Parathyroid adenoma (tissue), 2 donors: Measurements from ENCODE around the gene RNF227.

Source experiments
- H2AFZ ChIP-seq: fragments of 300-600 bp; sonication (generic); one replicate; pipeline ENCODE4 v1.7.0; 2017; ENCODE audit warnings: antibody characterized with exemption, mild to moderate bottlenecking
- H3K27ac ChIP-seq: fragments of 300-600 bp; sonication (generic); one replicate; pipeline ENCODE4 v1.7.0; 2017
- H3K27me3 ChIP-seq: fragments of 300-600 bp; sonication (generic); one replicate; pipeline ENCODE4 v1.7.0; 2017; ENCODE audit warnings: low read length; ENCODE audit not compliant: control insufficient read depth, insufficient read depth
- H3K36me3 ChIP-seq: fragments of 300-600 bp; sonication (generic); one replicate; pipeline ENCODE4 v1.7.0; 2017; ENCODE audit warnings: low read length; ENCODE audit not compliant: control insufficient read depth, insufficient read depth
- H3K4me1 ChIP-seq: fragments of 300-600 bp; sonication (generic); one replicate; pipeline ENCODE4 v1.7.0; 2017; ENCODE audit warnings: control low read depth
- H3K4me2 ChIP-seq: fragments of 300-600 bp; sonication (generic); one replicate; pipeline ENCODE4 v1.7.0; 2017; ENCODE audit warnings: low read length
- H3K4me3 ChIP-seq: fragments of 300-600 bp; sonication (generic); one replicate; pipeline ENCODE4 v1.7.0; 2017; ENCODE audit warnings: low read depth, low read length
- H3K79me2 ChIP-seq: fragments of 300-600 bp; sonication (generic); one replicate; pipeline ENCODE4 v1.7.0; 2017; ENCODE audit warnings: control low read depth
- H3K9ac ChIP-seq: fragments of 300-600 bp; sonication (generic); one replicate; pipeline ENCODE4 v1.7.0; 2017; ENCODE audit warnings: mild to moderate bottlenecking
- H3K9me3 ChIP-seq: fragments of 300-600 bp; sonication (generic); one replicate; pipeline ENCODE4 v1.7.0; 2017; ENCODE audit warnings: low read length; ENCODE audit not compliant: control insufficient read depth
- TF ChIP-seq, protein P1 (sequence below): fragments of 300-600 bp; sonication (generic); IDR thresholded peaks from one replicate; pipeline ENCODE4 v1.7.0; 2017; ENCODE audit warnings: antibody characterized with exemption, mild to moderate bottlenecking
- donor health status: primary hyperparathyroidism.

The RNF227 gene

DNA sequence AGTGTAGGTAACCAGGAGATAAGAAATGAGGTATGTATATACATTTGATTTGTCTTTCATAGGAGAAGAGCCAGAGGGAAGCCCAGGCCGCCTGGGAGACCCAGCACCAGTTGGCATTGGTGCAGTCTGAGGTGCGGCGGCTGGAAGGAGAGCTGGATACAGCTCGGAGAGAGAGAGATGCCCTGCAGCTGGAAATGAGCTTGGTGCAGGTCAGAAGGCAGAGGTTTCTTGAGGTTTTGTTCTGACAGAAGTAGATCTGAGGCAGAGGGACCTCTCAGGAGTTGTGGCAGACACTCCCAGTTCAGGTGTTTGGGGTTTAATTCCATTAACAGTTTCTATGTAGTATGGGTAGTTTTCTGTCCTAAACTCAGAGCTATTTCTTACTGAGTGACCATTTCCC is 23.9 kb upstream of the RNF227 start:
- Histone ChIP-seq H3K79me2 (no peaks in the 10 kb centered on the region), H3K4me2 (no peak overlapping the region), H3K9ac (no peak overlapping the region), H3K27me3 (no peaks in the 10 kb centered on the region), H3K36me3 (no peaks in the 10 kb centered on the region), H3K4me1 (no peaks in the 10 kb centered on the region), H3K27ac (no peak overlapping the region), H3K9me3 (no peaks in the 10 kb centered on the region), H2AFZ (no peak overlapping the region), H3K4me3 (no peak overlapping the region)
- TF ChIP-seq, protein P1, sequence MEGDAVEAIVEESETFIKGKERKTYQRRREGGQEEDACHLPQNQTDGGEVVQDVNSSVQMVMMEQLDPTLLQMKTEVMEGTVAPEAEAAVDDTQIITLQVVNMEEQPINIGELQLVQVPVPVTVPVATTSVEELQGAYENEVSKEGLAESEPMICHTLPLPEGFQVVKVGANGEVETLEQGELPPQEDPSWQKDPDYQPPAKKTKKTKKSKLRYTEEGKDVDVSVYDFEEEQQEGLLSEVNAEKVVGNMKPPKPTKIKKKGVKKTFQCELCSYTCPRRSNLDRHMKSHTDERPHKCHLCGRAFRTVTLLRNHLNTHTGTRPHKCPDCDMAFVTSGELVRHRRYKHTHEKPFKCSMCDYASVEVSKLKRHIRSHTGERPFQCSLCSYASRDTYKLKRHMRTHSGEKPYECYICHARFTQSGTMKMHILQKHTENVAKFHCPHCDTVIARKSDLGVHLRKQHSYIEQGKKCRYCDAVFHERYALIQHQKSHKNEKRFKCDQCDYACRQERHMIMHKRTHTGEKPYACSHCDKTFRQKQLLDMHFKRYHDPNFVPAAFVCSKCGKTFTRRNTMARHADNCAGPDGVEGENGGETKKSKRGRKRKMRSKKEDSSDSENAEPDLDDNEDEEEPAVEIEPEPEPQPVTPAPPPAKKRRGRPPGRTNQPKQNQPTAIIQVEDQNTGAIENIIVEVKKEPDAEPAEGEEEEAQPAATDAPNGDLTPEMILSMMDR: no peak

DNA sequence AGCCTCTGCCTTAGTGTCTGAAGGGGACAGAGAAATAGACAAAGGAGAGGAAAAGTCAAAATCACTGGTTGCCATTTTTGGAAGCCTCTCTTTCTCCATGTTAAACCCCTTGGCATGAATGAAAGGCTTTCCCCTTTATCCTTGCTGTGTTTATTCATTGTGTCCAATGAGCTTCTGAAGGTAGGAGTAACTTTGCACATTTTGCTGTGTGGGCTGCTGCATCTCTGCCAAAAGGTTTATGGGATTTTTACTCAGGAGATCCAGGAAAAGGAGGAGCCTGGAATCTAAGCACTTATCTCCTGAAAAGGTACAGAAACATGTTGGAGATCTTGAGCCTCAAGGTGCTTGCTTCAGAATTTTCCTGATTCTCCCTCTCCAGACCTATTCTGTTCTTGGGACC is 19.8 kb upstream of the RNF227 start:
- H3K36me3 ChIP-seq: no peaks in the 10 kb centered on the region
- no peak overlapping the region for H3K9ac ChIP-seq
- H2AFZ ChIP-seq: no peak overlapping the region
- no peak overlapping the region for H3K4me3 ChIP-seq
- TF ChIP-seq, protein P1: no peak
- H3K4me1 ChIP-seq: peaks cover 4% of the 10 kb centered on the region
- H3K79me2 ChIP-seq: no peaks in the 10 kb centered on the region
- no peak overlapping the region for H3K4me2 ChIP-seq
- H3K27me3 ChIP-seq: no peaks in the 10 kb centered on the region
- H3K9me3 ChIP-seq: no peaks in the 10 kb centered on the region
- no peak overlapping the region for H3K27ac ChIP-seq

DNA sequence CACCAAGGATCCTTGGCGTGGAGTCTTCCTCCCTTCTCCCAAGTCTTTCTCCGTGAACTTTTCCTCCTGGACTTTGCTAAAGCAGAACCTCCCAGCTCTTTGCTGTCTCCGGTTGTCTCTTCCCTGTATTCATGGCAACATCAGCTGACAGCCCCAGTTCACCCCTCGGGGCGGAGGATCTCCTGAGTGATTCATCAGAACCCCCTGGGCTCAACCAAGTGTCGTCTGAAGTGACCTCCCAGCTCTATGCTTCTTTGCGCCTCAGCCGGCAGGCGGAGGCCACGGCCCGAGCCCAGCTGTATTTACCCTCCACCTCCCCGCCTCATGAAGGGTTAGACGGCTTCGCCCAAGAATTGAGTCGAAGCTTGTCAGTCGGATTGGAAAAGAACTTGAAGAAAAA is 16.9 kb upstream of the RNF227 start:
- no peaks in the 10 kb centered on the region for H3K36me3 ChIP-seq
- no peaks in the 10 kb centered on the region for H3K9me3 ChIP-seq
- H2AFZ ChIP-seq: peak overlapping the region; percentile 97
- H3K4me2 ChIP-seq: peak overlapping the region; percentile 99
- peak overlapping the region; percentile 98 for H3K4me3 ChIP-seq
- H3K4me1 ChIP-seq: peaks cover 5% of the 10 kb centered on the region
- TF ChIP-seq, protein P1: no peak
- H3K27ac ChIP-seq: no peak overlapping the region
- no peak overlapping the region for H3K9ac ChIP-seq
- no peaks in the 10 kb centered on the region for H3K27me3 ChIP-seq
- H3K79me2 ChIP-seq: no peaks in the 10 kb centered on the region

DNA sequence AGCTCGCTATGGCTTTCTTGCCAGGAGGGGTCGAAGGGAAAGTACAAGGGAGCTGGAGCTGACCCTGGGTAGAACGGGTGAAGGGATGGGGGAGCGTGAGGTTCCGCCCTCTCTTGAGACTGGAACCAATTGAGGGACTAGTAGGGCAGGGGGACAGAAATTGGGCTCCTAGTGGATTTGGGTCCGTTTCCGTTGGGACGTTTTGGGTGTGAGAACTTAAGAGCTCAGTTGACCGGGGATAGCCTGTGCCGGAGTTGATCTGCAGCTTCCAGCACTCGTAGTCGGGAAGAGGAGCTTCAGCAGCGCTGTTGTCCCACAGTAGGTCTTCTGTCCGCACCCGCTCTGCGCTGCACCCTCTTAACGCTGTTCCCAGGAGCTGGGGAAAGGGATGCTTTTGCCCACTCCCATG is 16.4 kb upstream of the RNF227 start:
- Histone ChIP-seq H2AFZ (peak overlapping the region; percentile 97), H3K27me3 (no peaks in the 10 kb centered on the region), H3K4me3 (peak overlapping the region; percentile 98), H3K9me3 (no peaks in the 10 kb centered on the region), H3K27ac (peak overlapping the region; percentile 60), H3K79me2 (no peaks in the 10 kb centered on the region), H3K36me3 (no peaks in the 10 kb centered on the region), H3K4me1 (peaks cover 5% of the 10 kb centered on the region), H3K9ac (peak overlapping the region; percentile 58), H3K4me2 (peak overlapping the region; percentile 99)
- TF ChIP-seq, protein P1: no peak

DNA sequence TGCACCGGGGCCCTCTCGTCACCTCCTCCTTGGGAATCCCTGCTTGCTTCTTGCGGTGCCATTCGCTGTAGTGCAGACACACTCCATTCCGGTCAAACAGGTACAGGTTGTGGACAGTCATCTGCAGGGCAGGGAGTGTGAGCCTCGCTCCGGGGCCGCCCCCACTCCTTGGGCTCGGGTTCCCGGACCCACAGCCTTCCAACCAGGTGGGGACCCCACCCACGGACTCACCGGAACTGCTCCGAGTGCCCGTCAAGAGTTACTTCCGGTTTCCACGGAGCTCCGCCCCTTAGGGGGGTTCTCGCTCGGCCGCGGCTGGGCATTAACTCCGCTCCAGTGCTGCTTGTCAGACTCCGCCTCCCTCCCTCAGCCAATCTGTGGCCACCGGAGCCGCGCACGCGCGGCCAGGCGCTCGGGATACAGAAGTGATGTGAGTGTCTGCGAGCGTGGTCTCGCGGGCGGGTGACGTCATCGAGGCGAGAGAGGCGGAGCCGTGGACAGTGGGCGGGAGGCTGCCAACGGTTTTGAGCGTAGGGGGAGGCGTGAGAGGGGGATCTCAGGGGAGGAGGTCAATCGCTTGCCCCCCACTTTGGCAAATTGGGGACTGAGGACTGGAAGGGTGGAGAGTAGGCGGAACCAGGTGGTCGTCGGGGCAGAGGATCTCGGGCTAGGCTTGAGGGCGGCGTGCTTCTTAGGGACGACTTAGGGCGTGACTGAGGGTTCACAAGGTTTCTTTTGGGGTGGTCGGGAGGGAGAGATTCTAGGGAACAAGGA is 15.8 kb upstream of the RNF227 start, which contains the start of the genes CNTROB and TRAPPC1:
Gene CNTROB (plus strand): TSS at position 498 of the 774 bp plus-strand sequence. CDS start 874 bp downstream, outside the sequence.
Gene TRAPPC1 (minus strand): TSS at position 238 of the 774 bp plus-strand sequence. CDS start 117 bp downstream, at position 121.
- H3K9me3 ChIP-seq: no peaks in the 10 kb centered on the region
- H3K27ac ChIP-seq: peak within 1 kb of the TSS; percentile 60

More for the DNA sequence above, 15.8 kb upstream of the RNF227 start, which contains the start of the genes CNTROB and TRAPPC1:
- Histone ChIP-seq H2AFZ (peak within 1 kb of the TSS; percentile 97), H3K4me3 (peak within 1 kb of the TSS; percentile 98), H3K79me2 (no peaks in the 10 kb centered on the region), H3K36me3 (no peaks in the 10 kb centered on the region), H3K9ac (peak within 1 kb of the TSS; percentile 58), H3K27me3 (no peaks in the 10 kb centered on the region), H3K4me1 (peaks cover 5% of the 10 kb centered on the region), H3K4me2 (peak within 1 kb of the TSS; percentile 99)
- TF ChIP-seq, protein P1: no peak
